Activated T-cell treated with anti-CD3 and anti-CD28 coated beads for 1 hour (primary cell): ENCODE measurements around the gene SIGLEC10.

ENCODE experiments used
- DNase-seq: peaks from one replicate; pipeline ENCODE4 v3.0.0-alpha.2; 2020; ENCODE audit warnings: low read depth

SIGLEC10 gene

GRCh38 chr19:51394050-51394836, 23.2 kb downstream of the SIGLEC10 start:
- peak; percentile 70 for DNase-seq

- no peak for DNase-seq
Observed at GRCh38 chr19:51392701-51393100, 24.7 kb downstream of the SIGLEC10 start.

- DNase-seq = no peak
Observed at GRCh38 chr19:51391073-51391611, 26.3 kb downstream of the SIGLEC10 start.

DNA sequence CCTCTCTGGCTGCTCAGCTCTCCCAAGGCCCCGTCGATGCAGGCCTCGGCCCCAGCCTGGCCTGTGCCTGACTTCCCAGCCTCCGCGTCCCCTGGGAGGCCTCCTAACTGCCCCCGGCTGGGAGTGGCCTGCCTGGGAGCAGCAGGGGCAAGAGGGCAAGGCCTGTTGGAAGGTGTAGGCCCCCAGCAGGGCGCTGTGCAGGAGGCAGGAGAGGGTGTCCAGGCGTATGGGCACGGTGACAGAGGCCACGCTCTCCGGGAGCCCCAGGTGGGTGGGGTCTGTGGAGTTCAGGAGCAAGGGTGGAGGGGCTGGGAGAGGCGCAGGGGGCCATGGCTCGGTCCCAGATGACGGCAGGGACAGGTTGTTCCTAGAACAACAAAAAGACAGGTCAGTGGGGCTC, 28.3 kb downstream of the SIGLEC10 start:
- no peak for DNase-seq

DNA sequence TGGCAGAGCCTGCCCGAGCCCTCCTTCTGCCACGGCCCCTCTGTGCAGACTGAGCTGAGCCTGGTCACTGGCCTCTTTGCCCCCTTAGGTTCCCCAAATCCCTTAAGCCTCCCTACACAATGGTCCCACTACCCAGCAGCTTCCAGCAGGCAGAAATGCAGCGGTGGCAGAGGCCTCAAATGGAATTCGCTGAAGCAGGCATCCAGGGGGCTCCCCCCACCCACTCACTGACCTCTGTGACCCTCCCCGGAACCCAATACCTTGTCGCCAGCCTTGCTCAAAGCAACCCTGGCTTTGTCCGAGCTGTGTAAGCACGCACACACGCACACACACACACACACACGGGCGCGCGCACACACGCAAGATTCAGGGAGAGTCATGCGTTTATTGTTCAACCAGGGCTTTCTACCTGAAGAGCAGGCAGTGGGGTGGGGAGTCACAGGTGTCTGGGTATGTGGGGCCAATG, 29.5 kb downstream of the SIGLEC10 start, which contains the start of gene LIM2:
Gene LIM2 (minus strand): TSS at position 51 of the 466 bp plus-strand sequence. CDS start 531 bp downstream, outside the sequence.
- DNase-seq = no peak

- DNase-seq = no peak
Observed at GRCh38 chr19:51386882-51387520, 30.4 kb downstream of the SIGLEC10 start.

- DNase-seq = no peak
Observed at GRCh38 chr19:51382004-51382403, 35.4 kb downstream of the SIGLEC10 start.

DNA sequence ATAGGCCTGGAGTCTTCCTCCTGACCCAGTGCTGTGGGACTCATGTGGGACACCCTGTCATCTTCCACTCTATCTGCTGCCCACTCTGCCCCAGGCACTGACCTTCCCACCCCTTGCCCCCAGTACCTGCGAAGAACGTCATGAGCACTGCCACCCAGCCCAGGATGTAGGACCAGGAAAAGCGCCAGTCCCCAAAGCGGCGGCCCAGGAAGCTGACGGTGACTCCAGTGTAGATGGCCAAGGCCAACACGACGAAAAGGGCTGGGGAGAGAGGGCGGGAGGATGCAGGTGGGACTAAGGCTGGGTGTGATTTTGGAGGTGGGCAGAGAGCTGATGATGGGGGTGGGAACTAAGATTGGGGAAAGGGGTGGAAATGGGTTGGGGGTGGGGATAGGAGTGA, 37.1 kb downstream of the SIGLEC10 start:
- DNase-seq = no peak

DNA sequence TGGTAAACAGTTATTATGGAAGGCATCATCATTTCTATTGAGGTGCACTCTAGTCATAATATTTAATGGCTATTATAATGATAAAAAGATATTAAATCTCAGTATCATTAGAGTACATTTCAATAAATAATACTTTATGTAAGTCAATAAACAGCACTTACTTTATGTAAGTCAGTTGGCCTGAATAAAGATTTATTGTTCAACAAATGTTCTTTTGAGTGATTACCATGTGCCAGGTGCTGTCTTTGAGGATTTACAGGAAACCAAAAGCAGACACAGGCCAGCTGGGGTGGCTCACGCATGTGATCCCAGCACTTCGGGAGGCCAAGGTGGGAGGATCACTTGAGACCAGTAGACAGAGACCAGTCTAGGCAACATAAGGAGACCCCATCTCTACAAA, 40.0 kb downstream of the SIGLEC10 start:
- DNase-seq = no peak

DNA sequence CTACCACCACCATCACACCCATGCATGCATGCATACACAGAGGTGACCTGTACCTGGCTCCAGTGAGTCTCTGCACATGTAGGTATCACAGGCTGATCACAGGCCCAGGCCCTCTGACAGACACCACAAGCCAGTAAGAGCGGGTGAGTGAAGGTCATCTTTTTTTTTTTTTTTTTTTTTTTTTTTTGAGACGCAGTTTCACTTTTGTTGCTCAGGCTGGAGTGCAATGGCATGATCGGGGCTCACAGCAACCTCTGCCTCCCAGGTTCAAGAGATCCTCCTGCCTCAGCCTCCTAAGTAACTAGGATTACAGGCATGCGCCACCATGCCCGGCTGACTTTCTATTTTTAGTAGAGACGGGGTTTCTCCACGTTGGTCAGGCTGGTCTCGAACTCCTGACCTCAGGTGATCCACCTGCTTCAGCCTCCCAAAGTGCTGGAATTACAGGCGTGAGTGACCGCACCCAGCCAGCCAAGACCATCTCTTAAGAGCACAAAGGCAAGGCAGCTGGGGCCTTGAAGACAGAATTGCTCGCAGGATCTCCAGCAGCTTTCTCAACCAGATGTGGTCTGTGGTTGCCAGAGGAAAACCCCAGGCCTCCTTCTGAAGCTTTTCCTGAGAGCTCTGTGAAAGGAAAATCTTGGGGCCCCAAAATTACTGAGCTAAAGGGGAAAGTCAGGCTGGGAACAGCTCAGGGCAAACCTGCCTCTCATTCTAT, 41.8 kb downstream of the SIGLEC10 start:
- DNase-seq = no peak

DNA sequence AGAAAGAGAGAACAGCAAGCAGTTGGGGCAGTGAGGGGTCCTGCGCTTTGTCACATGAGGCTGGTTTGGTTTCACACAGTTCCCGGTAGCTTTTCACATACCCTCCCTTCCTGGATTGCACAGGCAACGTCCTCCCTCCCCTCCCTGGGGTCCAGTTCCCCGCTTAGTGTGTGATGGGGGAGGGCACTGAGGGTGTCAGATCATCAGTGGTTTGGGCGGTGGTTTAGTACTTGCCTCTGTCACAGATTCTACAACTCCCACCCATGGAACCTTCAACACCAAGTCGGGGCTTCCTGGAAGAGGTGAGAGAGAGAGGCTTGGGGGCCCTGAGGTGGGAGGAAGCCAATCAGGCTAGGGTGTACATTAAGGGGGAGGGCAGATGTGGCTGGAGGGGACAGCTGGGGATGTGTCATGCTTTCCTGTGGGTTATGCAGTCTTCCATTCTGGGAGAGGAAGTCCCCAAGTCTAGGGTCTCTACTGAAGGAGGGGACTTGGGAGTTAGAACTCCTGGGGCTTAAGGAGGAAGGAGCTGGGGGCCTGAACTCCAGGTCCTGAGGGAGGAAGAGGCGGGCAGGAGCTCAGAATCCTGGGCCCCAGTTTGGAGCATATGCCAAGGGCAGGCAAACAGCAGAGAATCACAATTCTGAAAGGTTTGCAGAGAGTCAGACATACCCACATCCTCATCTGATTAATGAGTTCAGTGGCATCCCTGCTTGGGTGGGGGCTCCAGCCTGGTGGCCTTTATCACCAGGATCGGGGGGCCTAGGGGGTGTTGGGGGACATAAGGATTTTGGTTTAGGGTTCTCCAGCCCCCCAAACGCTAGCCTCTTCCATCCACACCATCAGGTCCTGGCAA, 44.6 kb downstream of the SIGLEC10 start, which contains the start of gene NKG7:
Gene NKG7 (minus strand): TSS at position 6 of the 856 bp plus-strand sequence. CDS start 119 bp downstream, outside the sequence.
- peak; percentile 51 for DNase-seq

- no peak for DNase-seq
Observed at GRCh38 chr19:51372021-51372648, 45.3 kb downstream of the SIGLEC10 start.

GRCh38 chr19:51371186-51371690, 46.2 kb downstream of the SIGLEC10 start:
- no peak for DNase-seq

DNA sequence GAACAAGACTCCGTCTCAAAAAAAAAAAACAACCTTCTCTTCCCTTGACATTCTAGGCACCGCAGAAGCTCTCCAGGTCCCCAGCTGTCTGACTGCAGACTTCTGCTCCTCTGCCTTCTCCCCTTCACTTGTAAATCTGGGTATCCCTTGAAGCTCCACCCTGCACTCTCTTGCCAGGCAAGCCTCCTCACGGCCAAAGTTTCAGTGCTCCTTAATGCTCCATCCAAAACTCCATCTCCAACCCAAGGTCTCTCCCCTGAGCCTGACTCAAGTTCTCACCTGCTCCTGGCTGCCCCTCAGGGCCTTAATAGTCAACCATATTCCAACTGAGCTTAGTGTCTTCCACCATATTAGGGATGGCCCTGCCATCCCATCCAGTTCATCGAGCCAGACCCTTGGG, 47.2 kb downstream of the SIGLEC10 start:
- DNase-seq = no peak

DNA sequence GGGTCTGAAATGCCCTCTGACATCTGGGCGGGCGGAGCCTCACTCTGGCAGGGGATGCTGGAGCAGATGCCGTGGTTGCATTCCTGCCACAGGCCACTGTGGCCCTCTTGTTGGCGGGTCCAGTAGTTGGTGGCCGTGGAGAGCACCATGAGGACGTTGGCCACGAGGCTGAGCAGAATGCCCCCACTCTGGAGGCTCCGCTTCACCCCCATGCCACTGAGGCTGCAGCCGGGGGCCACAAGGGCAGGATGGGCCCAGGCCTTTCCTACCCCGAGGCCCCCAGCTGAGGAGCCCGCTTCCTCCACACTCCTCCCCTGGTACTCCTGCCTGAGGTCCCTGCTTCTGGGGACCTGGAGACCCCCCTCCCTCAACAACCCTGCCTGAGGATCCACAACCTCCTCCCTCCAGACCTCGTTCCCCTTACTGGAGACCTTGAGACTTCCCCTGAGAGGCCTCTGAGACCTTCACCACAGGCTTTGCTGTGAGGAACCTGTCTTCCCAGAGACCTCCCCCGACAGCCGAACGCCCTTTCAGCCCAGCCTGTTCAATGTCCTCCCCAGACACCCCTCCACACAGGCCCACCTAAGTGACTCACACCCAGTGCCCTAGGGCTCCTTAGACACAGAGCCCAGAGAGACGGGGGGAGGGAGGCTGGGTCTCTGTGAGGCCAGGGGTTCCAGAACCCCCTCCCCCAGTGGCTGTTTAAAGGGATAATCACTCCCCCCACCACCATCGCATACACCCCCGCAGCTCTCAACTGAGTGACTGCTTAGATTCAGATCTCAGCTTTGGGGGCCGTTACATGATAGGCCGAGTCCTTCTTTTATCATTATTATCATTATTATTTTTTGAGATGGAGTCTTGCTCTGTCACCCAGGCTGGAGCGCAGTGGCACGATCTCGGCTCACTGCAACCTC, 48.8 kb downstream of the SIGLEC10 start, which contains the start of gene CLDND2:
Gene CLDND2 (minus strand): TSS at position 638 of the 917 bp plus-strand sequence. CDS start 426 bp downstream, at position 212.
- DNase-seq = no peak

DNA sequence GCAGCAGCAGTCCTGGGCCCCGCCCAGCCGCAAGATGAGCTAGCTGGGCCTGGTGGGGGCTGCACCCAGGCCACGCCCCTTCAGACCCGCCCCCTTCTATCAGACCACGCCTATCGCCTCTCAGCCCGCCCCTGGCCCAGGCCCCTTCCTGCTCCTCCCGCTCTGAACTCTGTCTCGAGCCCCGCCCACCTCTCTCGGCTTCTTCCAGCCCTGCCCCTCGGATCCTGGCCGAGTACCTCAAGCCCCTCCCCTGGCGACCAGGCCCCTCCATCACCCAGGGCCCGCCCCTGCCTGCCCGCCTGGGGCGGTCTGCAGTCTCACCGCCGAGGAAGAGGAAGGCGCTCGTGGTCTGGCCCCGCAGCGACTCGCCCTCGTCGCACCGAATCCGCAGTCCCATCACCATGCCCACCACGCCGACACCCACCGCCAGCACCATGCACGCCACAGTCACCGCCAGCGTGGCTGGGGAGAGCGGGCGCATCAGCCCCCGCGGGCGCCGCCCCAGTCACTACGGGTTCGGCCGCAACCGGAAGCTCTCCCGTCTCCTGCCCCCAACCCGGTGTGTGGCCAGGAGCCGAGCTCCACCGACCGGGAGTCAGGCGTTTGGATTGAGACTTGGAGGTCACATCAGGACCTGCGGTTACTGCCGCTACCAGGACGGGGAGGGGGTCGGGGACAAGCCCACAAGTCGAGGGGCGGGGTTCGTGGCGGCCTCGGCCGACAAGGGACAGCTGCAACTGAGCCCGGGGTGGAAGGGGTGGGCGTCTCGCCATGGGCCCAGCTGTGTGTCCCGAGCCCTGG, 49.7 kb downstream of the SIGLEC10 start:
- DNase-seq = peak; percentile 93

- no peak for DNase-seq
Observed at GRCh38 chr19:51367255-51367564, 50.2 kb downstream of the SIGLEC10 start.

DNA sequence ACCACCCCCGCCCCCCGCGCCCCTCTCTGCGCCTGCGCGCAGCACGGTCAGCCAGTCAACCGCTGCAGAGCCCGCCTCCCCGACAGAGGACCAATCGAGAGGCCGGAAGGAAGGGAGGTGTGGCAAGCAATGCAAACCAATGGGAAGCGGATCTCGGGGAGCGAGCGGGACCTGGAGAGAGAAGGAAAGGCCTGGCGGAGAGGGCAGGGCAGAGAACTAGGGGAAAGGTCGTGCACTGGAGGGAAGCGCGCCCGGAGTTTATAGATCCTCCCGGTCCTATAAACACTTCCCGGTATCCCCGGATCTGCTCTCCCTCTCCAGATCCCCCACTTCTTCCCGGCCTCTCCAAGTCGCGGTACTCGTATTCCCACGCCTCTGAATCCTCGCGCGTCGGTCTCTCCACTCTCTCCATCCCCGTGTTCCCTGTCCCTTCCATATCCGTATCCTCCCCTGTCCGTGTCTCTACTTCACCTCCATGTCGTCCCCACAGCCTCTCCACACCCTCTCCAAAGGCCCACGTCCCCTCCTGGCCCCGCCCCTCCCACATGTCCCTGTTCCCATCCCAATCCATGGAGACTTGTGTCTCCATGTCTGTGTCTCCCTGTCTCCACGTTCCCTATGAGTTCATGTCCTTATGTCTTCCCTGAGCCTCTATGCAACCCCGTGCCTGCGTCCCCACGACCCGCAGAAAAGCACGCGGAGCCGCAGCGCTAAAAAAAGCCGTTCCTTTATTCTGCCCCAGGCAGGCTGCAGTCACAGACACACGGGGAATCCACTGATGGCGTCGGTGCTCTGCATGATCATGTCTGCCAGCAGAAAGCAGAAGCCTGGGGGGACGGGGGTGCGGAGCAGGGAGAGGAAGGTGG, 50.8 kb downstream of the SIGLEC10 start:
- DNase-seq = peak; percentile 87
